ENCODE results near the gene TOMM40. TPM values are rescaled to one million over a fixed set of nuclear protein-coding genes. Genes with fewer than 3 reads are reported as not detected.

TOMM40 gene
- total RNA-seq, 1 donor from 2014 or later: 25.5 TPM

DNA sequence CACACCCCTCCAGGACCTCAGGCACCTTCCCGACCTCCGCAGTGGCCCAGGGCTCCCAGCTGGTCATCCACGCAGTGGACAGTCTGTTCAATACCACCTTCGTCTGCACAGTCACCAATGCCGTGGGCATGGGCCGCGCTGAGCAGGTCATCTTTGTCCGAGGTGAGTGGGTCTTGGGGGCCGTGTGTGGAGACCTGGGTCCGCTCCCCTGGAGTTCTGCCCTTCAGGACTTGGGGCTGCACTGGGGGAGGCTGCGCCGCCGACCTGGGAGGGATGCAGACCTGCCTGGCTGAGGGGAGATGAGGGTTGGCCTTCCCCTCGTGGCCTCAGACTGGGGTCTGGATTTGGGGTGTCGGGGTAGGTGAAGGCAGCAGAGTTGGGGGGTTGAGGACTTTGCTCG, 16.7 kb upstream of the TOMM40 start:
- Histone ChIP-seq H3K4me1 (no peaks in the 10 kb centered on the region), H3K4me3 (no peak overlapping the region), H3K9me3 (no peaks in the 10 kb centered on the region), H3K36me3 (peaks cover 69 to 75% of the 10 kb centered on the region in 2 donors), H3K27ac (no peak overlapping the region), H3K27me3 (no peaks in the 10 kb centered on the region)
- intact Hi-C loops (cut with DNase I): no loop called here
- no peak for DNase-seq (ENCODE audit: low spot score in 2 of 2)
- TF ChIP-seq, protein P1, sequence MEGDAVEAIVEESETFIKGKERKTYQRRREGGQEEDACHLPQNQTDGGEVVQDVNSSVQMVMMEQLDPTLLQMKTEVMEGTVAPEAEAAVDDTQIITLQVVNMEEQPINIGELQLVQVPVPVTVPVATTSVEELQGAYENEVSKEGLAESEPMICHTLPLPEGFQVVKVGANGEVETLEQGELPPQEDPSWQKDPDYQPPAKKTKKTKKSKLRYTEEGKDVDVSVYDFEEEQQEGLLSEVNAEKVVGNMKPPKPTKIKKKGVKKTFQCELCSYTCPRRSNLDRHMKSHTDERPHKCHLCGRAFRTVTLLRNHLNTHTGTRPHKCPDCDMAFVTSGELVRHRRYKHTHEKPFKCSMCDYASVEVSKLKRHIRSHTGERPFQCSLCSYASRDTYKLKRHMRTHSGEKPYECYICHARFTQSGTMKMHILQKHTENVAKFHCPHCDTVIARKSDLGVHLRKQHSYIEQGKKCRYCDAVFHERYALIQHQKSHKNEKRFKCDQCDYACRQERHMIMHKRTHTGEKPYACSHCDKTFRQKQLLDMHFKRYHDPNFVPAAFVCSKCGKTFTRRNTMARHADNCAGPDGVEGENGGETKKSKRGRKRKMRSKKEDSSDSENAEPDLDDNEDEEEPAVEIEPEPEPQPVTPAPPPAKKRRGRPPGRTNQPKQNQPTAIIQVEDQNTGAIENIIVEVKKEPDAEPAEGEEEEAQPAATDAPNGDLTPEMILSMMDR (IDR thresholded peaks at IDR 0.05): no peak

DNA sequence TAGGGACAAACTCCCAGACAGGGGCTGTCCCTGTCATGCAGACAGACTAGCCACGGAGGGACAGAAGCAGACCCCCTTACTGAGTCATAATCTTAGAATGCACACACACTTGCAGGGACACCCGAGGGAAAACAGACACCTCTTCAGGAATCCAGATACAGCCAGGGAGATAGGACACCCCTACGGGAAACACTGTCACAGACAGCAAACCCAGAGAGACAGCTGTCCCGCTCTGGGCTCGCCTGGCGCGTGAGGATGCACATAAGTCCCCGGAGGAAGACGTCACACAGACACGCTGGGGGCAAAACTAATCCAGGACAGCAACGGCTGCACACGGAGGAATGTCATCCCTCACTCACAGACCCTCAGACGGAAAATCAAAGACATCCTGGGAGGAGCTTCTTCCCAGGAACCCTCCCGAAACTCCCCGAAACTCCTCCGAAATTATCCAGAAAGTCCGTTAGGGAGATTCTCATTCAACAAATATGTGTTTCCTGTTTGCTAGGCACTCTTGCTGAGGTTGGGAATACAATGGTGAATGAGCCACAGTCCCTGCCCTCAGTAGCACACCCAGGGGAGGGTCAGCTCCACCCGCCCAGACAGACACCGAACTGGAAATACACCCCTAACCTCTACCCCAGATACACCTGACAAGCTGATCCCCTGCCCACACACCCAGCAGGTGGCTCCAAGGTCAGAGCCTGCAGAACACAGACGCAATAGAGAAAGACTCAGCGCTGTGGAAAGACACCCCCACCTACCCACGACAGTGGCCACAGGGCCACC, 15.2 kb upstream of the TOMM40 start:
- no peak for DNase-seq (ENCODE audit: low spot score in 2 of 2)
- no peaks in the 10 kb centered on the region for H3K4me1 ChIP-seq
- H3K36me3 ChIP-seq: peaks cover 69 to 72% of the 10 kb centered on the region in 2 donors
- no peak overlapping the region for H3K27ac ChIP-seq
- TF ChIP-seq, protein P1 (IDR thresholded peaks at IDR 0.05): no peak
- no peaks in the 10 kb centered on the region for H3K27me3 ChIP-seq
- H3K9me3 ChIP-seq: no peaks in the 10 kb centered on the region
- no peak overlapping the region for H3K4me3 ChIP-seq
- intact Hi-C loops (cut with DNase I): no loop called here

DNA sequence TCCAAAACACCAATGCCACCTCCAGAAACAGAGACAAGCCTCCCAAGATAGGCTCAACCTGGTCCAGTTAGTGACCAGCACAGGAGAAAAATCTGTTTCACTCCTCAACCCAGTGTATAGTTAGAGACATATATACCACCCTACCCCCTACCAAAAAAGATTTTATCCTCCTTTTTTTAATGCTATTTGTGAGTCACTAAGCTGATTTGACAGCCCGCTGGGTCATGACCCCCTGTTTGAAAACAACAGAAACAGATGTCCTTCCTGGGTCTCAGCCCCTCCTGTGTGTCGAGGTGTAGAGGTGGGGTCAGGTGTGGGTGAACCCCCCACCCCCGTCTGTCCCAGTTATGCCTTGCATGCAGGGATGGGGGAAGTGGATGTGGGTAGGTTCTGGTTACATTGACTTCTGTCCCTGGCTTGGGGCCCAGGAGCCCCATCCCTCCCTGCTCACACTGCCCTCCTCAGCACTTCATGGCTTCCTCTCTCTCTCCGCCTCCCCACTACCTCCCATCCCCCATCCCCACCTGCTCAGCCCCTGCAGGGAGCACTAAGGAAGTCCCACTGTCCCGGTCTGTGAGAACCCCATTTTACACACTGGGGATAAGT, 14.0 kb upstream of the TOMM40 start:
- Histone ChIP-seq H3K4me3 (no peak overlapping the region), H3K36me3 (peaks cover 63 to 64% of the 10 kb centered on the region in 2 donors), H3K4me1 (no peaks in the 10 kb centered on the region), H3K9me3 (no peaks in the 10 kb centered on the region), H3K27ac (no peak overlapping the region), H3K27me3 (no peaks in the 10 kb centered on the region)
- TF ChIP-seq, protein P1 (IDR thresholded peaks at IDR 0.05): no peak
- DNase-seq (ENCODE audit: low spot score in 2 of 2): no peak
- intact Hi-C loops (cut with DNase I): no loop called here

DNA sequence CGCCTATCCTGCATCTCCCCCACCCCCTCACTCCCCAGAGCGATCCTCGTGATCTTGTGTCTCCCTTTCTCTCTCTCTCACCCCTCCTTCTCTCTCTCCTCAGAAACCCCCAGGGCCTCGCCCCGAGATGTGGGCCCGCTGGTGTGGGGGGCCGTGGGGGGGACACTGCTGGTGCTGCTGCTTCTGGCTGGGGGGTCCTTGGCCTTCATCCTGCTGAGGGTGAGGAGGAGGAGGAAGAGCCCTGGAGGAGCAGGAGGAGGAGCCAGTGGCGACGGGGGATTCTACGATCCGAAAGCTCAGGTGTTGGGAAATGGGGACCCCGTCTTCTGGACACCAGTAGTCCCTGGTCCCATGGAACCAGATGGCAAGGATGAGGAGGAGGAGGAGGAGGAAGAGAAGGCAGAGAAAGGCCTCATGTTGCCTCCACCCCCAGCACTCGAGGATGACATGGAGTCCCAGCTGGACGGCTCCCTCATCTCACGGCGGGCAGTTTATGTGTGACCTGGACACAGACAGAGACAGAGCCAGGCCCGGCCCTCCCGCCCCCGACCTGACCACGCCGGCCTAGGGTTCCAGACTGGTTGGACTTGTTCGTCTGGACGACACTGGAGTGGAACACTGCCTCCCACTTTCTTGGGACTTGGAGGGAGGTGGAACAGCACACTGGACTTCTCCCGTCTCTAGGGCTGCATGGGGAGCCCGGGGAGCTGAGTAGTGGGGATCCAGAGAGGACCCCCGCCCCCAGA, 12.8 kb upstream of the TOMM40 start:
- no peaks in the 10 kb centered on the region for H3K4me1 ChIP-seq
- H3K36me3 ChIP-seq: peaks cover 53 to 54% of the 10 kb centered on the region in 2 donors
- intact Hi-C loops (cut with DNase I): no loop called here
- H3K27me3 ChIP-seq: no peaks in the 10 kb centered on the region
- DNase-seq (ENCODE audit: low spot score in 2 of 2): no peak
- H3K27ac ChIP-seq: no peak overlapping the region
- H3K9me3 ChIP-seq: no peaks in the 10 kb centered on the region
- TF ChIP-seq, protein P1 (IDR thresholded peaks at IDR 0.05): no peak
- H3K4me3 ChIP-seq: no peak overlapping the region

DNA sequence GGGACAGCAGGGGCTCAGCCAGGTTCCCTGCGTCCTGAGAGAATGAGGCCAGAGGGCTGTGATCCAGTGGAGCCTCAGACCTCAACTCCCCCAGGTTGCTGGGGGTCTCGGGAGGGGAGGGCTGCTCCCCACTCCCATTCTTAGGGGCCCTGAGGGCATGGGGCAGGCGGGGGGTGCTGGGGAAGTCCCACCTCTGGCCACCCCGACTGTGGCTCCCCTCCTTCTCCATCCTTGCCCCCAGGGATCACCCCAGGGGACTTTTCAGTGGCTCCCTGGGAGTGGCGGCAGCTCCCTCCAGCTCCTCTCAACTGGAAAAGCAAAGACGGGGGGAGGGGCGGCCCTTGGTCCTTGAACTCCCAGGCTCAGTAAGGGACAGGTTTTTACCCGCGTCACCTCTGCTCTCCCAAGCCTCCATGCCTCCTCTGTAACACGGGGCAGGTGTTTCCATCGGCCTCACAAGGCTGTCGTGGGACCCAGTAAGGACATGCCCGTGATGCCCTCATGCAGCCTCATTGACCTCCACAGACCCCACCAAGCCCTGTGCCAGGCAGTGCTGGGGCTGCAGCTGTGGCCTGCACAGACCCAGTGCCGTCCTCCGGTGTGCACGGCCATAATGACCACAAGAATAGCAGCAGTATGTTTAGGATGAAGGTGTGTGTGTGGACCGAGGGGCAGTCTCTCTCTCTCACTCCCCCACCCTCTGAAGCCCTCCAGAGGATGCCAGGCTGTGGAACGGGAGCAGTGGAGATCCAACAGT, 11.6 kb upstream of the TOMM40 start:
- H3K4me3 ChIP-seq: no peak overlapping the region
- no peaks in the 10 kb centered on the region for H3K9me3 ChIP-seq
- H3K27ac ChIP-seq: no peak overlapping the region
- H3K4me1 ChIP-seq: no peaks in the 10 kb centered on the region
- peaks cover 42 to 45% of the 10 kb centered on the region in 2 donors for H3K36me3 ChIP-seq
- intact Hi-C loops (cut with DNase I): no loop called here
- TF ChIP-seq, protein P1 (IDR thresholded peaks at IDR 0.05): no peak
- H3K27me3 ChIP-seq: no peaks in the 10 kb centered on the region
- DNase-seq (ENCODE audit: low spot score in 2 of 2): no peak
